ENCODE measurements around the gene PIGV. TPM values are rescaled to one million over a fixed set of nuclear protein-coding genes. Genes with fewer than 3 reads are reported as not detected.
A peak's percentile ranks its signal among the peaks of the same experiment; 100 is the strongest.

The PIGV gene
- total RNA-seq, 1 donor from 2014 or later, result 20.3 TPM

GRCh38 chr1:26761217-26761616 lies 26.5 kb upstream of the PIGV start:
- H3K4me1 ChIP-seq, result no peaks in the 10 kb centered on the region
- no peaks in the 10 kb centered on the region for H3K9me3 ChIP-seq
- DNase-seq, result no peak
- H3K27me3 ChIP-seq (ENCODE audit: low read depth), result no peaks in the 10 kb centered on the region
- intact Hi-C loops (cut with DNase I), result no loop called here
- peak; percentile 31 to 38 for ATAC-seq
- H3K36me3 ChIP-seq, result peaks cover 97% of the 10 kb centered on the region
- H3K4me3 ChIP-seq, result no peak overlapping the region
- H3K27ac ChIP-seq, result no peak overlapping the region
- no peak for TF ChIP-seq CTCF (IDR thresholded peaks at IDR 0.05)

GRCh38 chr1:26767714-26768113 lies 20.0 kb upstream of the PIGV start:
- ATAC-seq (no peak), DNase-seq (no peak)
- intact Hi-C loops (cut with DNase I), result no loop called here
- Histone ChIP-seq H3K4me1 (peaks cover 35% of the 10 kb centered on the region), H3K9me3 (no peaks in the 10 kb centered on the region), H3K4me3 (no peak overlapping the region), H3K27me3 (ENCODE audit: low read depth) (no peaks in the 10 kb centered on the region), H3K36me3 (peaks cover 100% of the 10 kb centered on the region), H3K27ac (no peak overlapping the region)
- no peak for TF ChIP-seq CTCF (IDR thresholded peaks at IDR 0.05)

- Histone ChIP-seq H3K9me3 (no peaks in the 10 kb centered on the region), H3K4me3 (no peak overlapping the region), H3K27ac (peak overlapping the region; percentile 18), H3K27me3 (ENCODE audit: low read depth) (no peaks in the 10 kb centered on the region), H3K4me1 (peaks cover 35% of the 10 kb centered on the region), H3K36me3 (peaks cover 100% of the 10 kb centered on the region)
- intact Hi-C loops (cut with DNase I), result no loop called here
- no peak for DNase-seq
- no peak for ATAC-seq
- TF ChIP-seq CTCF (IDR thresholded peaks at IDR 0.05), result no peak
These were observed 19.0 kb upstream of the PIGV start for GRCh38 chr1:26768755-26769154.

GRCh38 chr1:26771285-26771642 lies 16.5 kb upstream of the PIGV start:
- DNase-seq, result no peak
- intact Hi-C loops (cut with DNase I), result no loop called here
- Histone ChIP-seq H3K4me3 (no peak overlapping the region), H3K9me3 (no peaks in the 10 kb centered on the region), H3K4me1 (peaks cover 45% of the 10 kb centered on the region), H3K27me3 (ENCODE audit: low read depth) (no peaks in the 10 kb centered on the region), H3K36me3 (peaks cover 100% of the 10 kb centered on the region), H3K27ac (peak overlapping the region; percentile 31)
- peak; percentile 13 to 27 for ATAC-seq
- TF ChIP-seq CTCF (IDR thresholded peaks at IDR 0.05), result no peak

- peaks cover 100% of the 10 kb centered on the region for H3K36me3 ChIP-seq
- ATAC-seq, result peak; percentile 72 to 84
- peak overlapping the region; percentile 31 for H3K27ac ChIP-seq
- DNase-seq, result no peak
- TF ChIP-seq CTCF (IDR thresholded peaks at IDR 0.05), result no peak
- no peak overlapping the region for H3K4me3 ChIP-seq
- H3K9me3 ChIP-seq, result no peaks in the 10 kb centered on the region
- H3K4me1 ChIP-seq, result peaks cover 45% of the 10 kb centered on the region
- intact Hi-C loops (cut with DNase I), result no loop called here
- H3K27me3 ChIP-seq (ENCODE audit: low read depth), result no peaks in the 10 kb centered on the region
These were observed 16.0 kb upstream of the PIGV start for GRCh38 chr1:26771643-26772321.
